Jurkat, Clone E6-1 (cell line): ENCODE data around the gene MLN.

Source experiments
- DNase-seq: peaks from one replicate; pipeline ENCODE4 v3.0.0-alpha.2; 2011; ENCODE audit warnings: low read depth, low spot score
- H3K4me3 ChIP-seq: 2 replicates; pipeline ENCODE4 v1.5.1; 2011; ENCODE audit warnings: mild to moderate bottlenecking, low read length, control low read depth, moderate library complexity

Gene MLN

GRCh38 chr6:33797626-33798342 lies 6.0 kb downstream of the MLN start:
- no peak overlapping the region for H3K4me3 ChIP-seq
- DNase-seq = peak; percentile 28

GRCh38 chr6:33794910-33795623 lies 8.7 kb downstream of the MLN start:
- DNase-seq = no peak
- H3K4me3 ChIP-seq = no peak overlapping the region

GRCh38 chr6:33792981-33793380 lies 10.8 kb downstream of the MLN start:
- no peak for DNase-seq
- no peak overlapping the region for H3K4me3 ChIP-seq

- DNase-seq = no peak
Measured at GRCh38 chr6:33791620-33792019, 12.2 kb downstream of the MLN start.

GRCh38 chr6:33790910-33791309 lies 12.9 kb downstream of the MLN start:
- DNase-seq = no peak
- H3K4me3 ChIP-seq = no peak overlapping the region

More at GRCh38 chr6:33791620-33792019, 12.2 kb downstream of the MLN start:
- no peak overlapping the region for H3K4me3 ChIP-seq

GRCh38 chr6:33790379-33790778 lies 13.4 kb downstream of the MLN start:
- no peak overlapping the region for H3K4me3 ChIP-seq
- DNase-seq = no peak

GRCh38 chr6:33789550-33789895 lies 14.3 kb downstream of the MLN start:
- DNase-seq = no peak
- peak overlapping the region; percentile 73 for H3K4me3 ChIP-seq

GRCh38 chr6:33788694-33789549 lies 14.9 kb downstream of the MLN start, which contains the start of gene LEMD2:
LEMD2 (minus strand) TSS chr6:33789130; CDS start chr6:33789116, 14 bp downstream.
- peak within 1 kb of the TSS; percentile 73 for H3K4me3 ChIP-seq
- DNase-seq = peak; percentile 86

GRCh38 chr6:33787954-33788693 lies 15.7 kb downstream of the MLN start:
- DNase-seq = peak; percentile 52
- H3K4me3 ChIP-seq = peak overlapping the region; percentile 73

- DNase-seq = no peak
- H3K4me3 ChIP-seq = peak overlapping the region; percentile 73
Measured at GRCh38 chr6:33787346-33787953, 16.4 kb downstream of the MLN start.

- DNase-seq = no peak
- no peak overlapping the region for H3K4me3 ChIP-seq
Measured at GRCh38 chr6:33786736-33787135, 17.1 kb downstream of the MLN start.

GRCh38 chr6:33785778-33786177 lies 18.0 kb downstream of the MLN start:
- no peak for DNase-seq
- H3K4me3 ChIP-seq = no peak overlapping the region

GRCh38 chr6:33784787-33785186 lies 19.0 kb downstream of the MLN start:
- no peak overlapping the region for H3K4me3 ChIP-seq
- DNase-seq = no peak

GRCh38 chr6:33783781-33784520 lies 19.9 kb downstream of the MLN start:
- no peak overlapping the region for H3K4me3 ChIP-seq
- no peak for DNase-seq

- H3K4me3 ChIP-seq = no peak overlapping the region
- DNase-seq = no peak
Measured at GRCh38 chr6:33782561-33782960, 21.2 kb downstream of the MLN start.

- no peak for DNase-seq
- H3K4me3 ChIP-seq = no peak overlapping the region
Measured at GRCh38 chr6:33781131-33781975, 22.4 kb downstream of the MLN start.

GRCh38 chr6:33779895-33780294 lies 23.9 kb downstream of the MLN start:
- no peak for DNase-seq
- H3K4me3 ChIP-seq = no peak overlapping the region
